Tibial nerve (tissue), 4 donors: ENCODE measurements around the gene SGPP1.

Experiments used
- EP300 ChIP-seq, 2 donors: sonication (generic); formaldehyde crosslinking; IDR thresholded peaks; one replicate each; pipeline ENCODE4 v1.6.1; 2017; ENCODE audit warnings: antibody characterized with exemption in 2 of 2, mild to moderate bottlenecking in 1 of 2
- POLR2A ChIP-seq, 2 donors: fragments of 450-650 bp; IDR thresholded peaks; one replicate each; pipeline ENCODE4 v1.6.1; 2017; ENCODE audit warnings: antibody characterized with exemption in 2 of 2, mild to moderate bottlenecking in 2 of 2, moderate library complexity in 2 of 2
- TF ChIP-seq, protein P1 (sequence below), 5 experiments: fragments of 200-600 bp in 3 of 5; fragments of 450-650 bp in 2 of 5; sonication (generic) in 3 of 5; IDR thresholded peaks; one replicate each; pipeline ENCODE4 v1.5.1; 2016 to 2019; ENCODE audit warnings: antibody characterized with exemption in 5 of 5, mild to moderate bottlenecking in 3 of 5, moderate library complexity in 2 of 5

DNA sequence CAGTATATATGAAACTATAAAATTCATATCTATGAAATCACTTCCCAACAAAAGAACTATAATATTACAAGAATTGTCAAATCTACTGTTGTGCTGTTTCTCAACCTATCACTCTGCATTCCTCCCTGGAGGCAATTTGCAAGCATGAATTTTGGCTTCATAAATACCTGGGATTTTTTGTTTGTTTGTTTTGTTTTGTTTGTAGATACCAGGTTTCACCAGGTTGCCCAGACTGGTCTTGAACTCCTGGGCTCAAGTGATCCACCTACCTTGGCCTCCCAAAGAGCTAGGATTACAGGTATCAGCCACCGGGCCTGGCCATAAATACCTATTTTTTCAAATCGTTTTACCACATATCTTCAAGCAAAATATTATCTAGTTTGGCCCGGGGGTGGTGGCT lies 38.7 kb downstream of the SGPP1 start:
- TF ChIP-seq, protein P1, sequence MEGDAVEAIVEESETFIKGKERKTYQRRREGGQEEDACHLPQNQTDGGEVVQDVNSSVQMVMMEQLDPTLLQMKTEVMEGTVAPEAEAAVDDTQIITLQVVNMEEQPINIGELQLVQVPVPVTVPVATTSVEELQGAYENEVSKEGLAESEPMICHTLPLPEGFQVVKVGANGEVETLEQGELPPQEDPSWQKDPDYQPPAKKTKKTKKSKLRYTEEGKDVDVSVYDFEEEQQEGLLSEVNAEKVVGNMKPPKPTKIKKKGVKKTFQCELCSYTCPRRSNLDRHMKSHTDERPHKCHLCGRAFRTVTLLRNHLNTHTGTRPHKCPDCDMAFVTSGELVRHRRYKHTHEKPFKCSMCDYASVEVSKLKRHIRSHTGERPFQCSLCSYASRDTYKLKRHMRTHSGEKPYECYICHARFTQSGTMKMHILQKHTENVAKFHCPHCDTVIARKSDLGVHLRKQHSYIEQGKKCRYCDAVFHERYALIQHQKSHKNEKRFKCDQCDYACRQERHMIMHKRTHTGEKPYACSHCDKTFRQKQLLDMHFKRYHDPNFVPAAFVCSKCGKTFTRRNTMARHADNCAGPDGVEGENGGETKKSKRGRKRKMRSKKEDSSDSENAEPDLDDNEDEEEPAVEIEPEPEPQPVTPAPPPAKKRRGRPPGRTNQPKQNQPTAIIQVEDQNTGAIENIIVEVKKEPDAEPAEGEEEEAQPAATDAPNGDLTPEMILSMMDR (IDR thresholded peaks at IDR 0.05) = no peak
- TF ChIP-seq EP300 (IDR thresholded peaks at IDR 0.05) (no peak), POLR2A (IDR thresholded peaks at IDR 0.05) (no peak)
